Omental fat pad (tissue), 4 donors: ENCODE measurements around the gene NFE2L3. TPM values are rescaled to one million over a fixed set of nuclear protein-coding genes. Genes with fewer than 3 reads are reported as not detected.
"Not testable (repeated sequence)": the region's sequence is repeated elsewhere in the genome, so short reads cannot be mapped to it uniquely, and the experiment has no call there.

Experiments
- ATAC-seq: fragments of 150-250 bp; one replicate; pipeline ENCODE4 v1.9.1; 2016; ENCODE audit warnings: mild to moderate bottlenecking, moderate library complexity; ENCODE audit not compliant: low FRiP score
- DNase-seq: peaks from one replicate; pipeline ENCODE4 v3.0.0-alpha.2; 2019; ENCODE audit warnings: low spot score
- total RNA-seq, 4 donors: library from RNA; depleted of rRNA; stranded (reverse); fragments of >200 nt; gene quantifications; one replicate each; pipeline ENCODE4 v1.1.0, GENCODE V29; 2016
- TF ChIP-seq, protein P1 (sequence below), 3 donors: fragments of 450-650 bp; IDR thresholded peaks; one replicate each; pipeline ENCODE4 v1.5.1; 2016 to 2017; ENCODE audit warnings: antibody characterized with exemption in 3 of 3, mild to moderate bottlenecking in 3 of 3, moderate library complexity in 2 of 3

Gene NFE2L3
- total RNA-seq, 4 donors from 2014 or later = 3.9 to 12.1 (median 5.3) TPM

DNA sequence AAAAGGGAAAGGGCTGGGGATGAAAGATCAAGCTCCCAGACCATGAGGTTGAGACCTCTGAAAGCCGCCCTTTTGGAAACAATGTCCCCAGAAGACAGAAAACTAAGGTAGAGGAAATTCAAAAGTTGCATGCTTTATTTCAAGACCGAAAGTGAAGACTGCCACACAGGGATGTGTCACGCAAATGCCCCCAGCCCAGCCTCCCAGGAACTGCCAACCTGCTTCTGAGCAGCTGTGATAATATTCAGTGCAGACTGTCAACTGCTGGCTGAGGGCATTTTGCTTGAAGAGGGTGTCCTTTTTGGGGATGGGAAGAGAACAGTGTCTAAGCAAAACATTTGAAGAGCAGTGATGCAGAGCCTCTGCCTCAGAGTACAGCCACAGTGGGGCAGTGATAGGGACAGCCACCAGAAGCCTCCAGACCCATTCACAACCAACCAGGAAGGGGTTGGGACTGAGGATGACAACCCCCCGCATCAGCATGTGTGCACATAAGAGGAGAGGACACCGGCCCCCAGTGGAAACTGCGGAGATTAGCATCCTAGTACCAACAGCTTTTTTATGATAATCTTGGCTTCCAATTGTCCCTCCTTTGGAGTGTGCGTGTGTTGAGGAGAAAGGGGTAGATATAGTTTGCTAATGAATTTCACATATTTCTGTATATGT lies 34.7 kb upstream of the NFE2L3 start:
- ATAC-seq (no peak), DNase-seq (no peak)
- TF ChIP-seq, protein P1, sequence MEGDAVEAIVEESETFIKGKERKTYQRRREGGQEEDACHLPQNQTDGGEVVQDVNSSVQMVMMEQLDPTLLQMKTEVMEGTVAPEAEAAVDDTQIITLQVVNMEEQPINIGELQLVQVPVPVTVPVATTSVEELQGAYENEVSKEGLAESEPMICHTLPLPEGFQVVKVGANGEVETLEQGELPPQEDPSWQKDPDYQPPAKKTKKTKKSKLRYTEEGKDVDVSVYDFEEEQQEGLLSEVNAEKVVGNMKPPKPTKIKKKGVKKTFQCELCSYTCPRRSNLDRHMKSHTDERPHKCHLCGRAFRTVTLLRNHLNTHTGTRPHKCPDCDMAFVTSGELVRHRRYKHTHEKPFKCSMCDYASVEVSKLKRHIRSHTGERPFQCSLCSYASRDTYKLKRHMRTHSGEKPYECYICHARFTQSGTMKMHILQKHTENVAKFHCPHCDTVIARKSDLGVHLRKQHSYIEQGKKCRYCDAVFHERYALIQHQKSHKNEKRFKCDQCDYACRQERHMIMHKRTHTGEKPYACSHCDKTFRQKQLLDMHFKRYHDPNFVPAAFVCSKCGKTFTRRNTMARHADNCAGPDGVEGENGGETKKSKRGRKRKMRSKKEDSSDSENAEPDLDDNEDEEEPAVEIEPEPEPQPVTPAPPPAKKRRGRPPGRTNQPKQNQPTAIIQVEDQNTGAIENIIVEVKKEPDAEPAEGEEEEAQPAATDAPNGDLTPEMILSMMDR (IDR thresholded peaks at IDR 0.05) = no peak

- ATAC-seq (no peak), DNase-seq (no peak)
- TF ChIP-seq, protein P1 (IDR thresholded peaks at IDR 0.05) = no peak
Measured at GRCh38 chr7:26117970-26118369, 34.0 kb upstream of the NFE2L3 start.

DNA sequence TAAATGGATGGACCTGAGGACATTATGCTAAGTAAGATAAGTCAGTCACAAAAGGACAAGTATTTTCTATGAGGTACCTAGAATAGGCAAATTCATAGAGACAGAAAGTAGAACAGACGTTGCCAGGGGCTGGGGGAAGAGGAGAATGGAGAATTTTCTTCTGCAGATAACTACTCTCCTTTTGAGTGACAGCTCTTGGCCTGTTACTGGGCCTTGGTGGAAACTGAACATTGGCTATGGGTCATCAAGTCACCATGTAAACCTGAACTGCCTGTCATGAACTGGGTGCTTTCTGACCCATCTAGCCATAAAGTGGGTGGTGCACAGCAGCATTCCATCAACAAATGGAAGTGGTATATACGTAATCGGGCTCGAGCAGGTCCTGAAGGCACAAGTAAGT lies 29.3 kb upstream of the NFE2L3 start:
- DNase-seq (no peak), ATAC-seq (no peak)
- TF ChIP-seq, protein P1 (IDR thresholded peaks at IDR 0.05) = no peak

DNA sequence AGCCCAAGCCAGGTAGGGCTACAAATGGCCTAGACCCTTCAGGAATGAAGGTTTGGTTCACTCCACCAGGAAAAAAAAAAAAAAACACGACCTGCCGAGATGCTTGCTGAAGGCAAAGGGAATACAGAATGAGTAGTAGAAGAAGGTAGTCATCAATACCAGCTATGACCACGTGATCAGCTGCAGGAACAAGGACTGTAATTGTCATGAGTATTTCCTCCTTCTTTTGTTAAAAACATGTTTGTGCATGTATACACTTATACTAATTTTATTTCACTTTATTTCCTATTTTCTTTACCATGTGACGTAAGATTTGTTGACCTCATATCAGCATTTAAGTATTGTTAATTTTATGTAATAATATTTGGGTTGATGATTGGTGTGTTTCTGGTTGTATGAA lies 27.2 kb upstream of the NFE2L3 start:
- DNase-seq, ATAC-seq: not testable (repeated sequence)

- no peak for ATAC-seq
Measured at GRCh38 chr7:26127411-26127810, 24.6 kb upstream of the NFE2L3 start.

DNA sequence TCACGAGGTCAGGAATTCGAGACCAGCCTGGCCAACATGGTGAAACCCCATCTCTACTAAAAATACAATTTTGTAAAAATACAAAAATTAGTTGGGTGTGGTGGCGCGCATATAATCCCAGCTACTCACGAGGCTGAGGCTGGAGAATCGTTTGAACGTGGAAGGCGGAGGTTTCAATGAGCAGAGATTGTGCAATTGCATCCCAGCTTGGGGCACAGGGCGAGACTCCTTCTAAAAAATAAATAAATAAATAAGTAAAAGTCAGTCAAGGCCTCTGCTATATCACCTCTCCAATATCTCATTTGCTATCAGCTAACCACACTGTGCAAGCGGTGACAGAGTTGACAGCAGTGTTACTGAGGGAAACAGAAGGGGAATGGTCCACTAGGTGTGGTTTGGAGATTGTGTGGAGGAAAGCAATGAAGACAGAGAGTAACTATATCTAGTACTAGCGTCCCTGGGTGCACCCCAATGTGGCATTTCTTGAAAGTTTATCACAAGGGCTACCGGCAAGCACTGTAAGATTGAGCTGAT lies 20.9 kb upstream of the NFE2L3 start:
- TF ChIP-seq, protein P1 (IDR thresholded peaks at IDR 0.05) = no peak
- no peak for DNase-seq
- ATAC-seq = no peak

More at GRCh38 chr7:26127411-26127810, 24.6 kb upstream of the NFE2L3 start:
- DNase-seq = no peak
- TF ChIP-seq, protein P1 (IDR thresholded peaks at IDR 0.05) = no peak

GRCh38 chr7:26135076-26135475 lies 16.9 kb upstream of the NFE2L3 start:
- DNase-seq = no peak
- no peak for ATAC-seq
- TF ChIP-seq, protein P1 (IDR thresholded peaks at IDR 0.05) = no peak
